Activated T-cell treated with anti-CD3 and anti-CD28 coated beads, Interleukin-2, amount 50 U/mL, for 24 hours (primary cell): ENCODE results near the gene DRG2.
A peak's percentile ranks its signal among the peaks of the same experiment; 100 is the strongest.

Source experiments
- DNase-seq: peaks from one replicate; pipeline ENCODE4 v3.0.0-alpha.2; 2020
- H3K27ac Mint-ChIP-seq: 2 replicates; pipeline ENCODE4 v1.8.0; 2020; ENCODE audit warnings: mild to moderate bottlenecking, mixed read lengths
- H3K27me3 Mint-ChIP-seq: 2 replicates; pipeline ENCODE4 v1.8.0; 2020; ENCODE audit warnings: mixed read lengths
- H3K36me3 Mint-ChIP-seq: 2 replicates; pipeline ENCODE4 v1.8.0; 2020; ENCODE audit warnings: low read depth, mixed read lengths
- H3K4me1 Mint-ChIP-seq: 2 replicates; pipeline ENCODE4 v1.8.0; 2020; ENCODE audit warnings: low read depth, mixed read lengths
- H3K4me3 Mint-ChIP-seq: 2 replicates; pipeline ENCODE4 v1.8.0; 2020; ENCODE audit warnings: mild to moderate bottlenecking, moderate library complexity, mixed read lengths
- H3K9me3 Mint-ChIP-seq: 2 replicates; pipeline ENCODE4 v1.8.0; 2020; ENCODE audit warnings: mixed read lengths

DRG2 gene

DNA sequence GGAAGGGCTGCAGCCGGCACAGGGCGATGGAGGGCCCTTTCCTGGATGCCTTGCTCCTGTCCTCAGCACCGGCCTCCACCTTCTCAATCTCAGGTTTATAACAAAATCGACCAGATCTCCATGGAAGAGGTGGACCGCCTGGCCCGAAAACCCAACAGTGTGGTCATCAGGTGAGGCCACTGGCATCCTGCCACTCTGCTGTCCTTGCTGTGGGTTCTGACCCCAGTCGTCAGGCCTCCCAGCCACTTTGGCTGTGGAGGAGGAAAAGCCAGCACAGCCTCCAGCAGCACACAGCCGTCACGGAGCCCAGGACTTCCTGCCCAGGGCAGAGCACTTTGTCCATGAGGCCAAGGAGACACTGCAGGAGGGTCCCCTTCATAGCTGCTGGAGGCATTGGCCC is 14.1 kb downstream of the DRG2 start:
- Mint-ChIP-seq H3K36me3 (peaks cover 97% of the 10 kb centered on the region), H3K9me3 (no peaks in the 10 kb centered on the region), H3K27me3 (no peaks in the 10 kb centered on the region), H3K27ac (no peak overlapping the region), H3K4me3 (no peak overlapping the region), H3K4me1 (no peaks in the 10 kb centered on the region)
- no peak for DNase-seq

GRCh38 chr17:18102640-18103039 is 14.9 kb downstream of the DRG2 start:
- H3K4me3 Mint-ChIP-seq: no peak overlapping the region
- no peak overlapping the region for H3K27ac Mint-ChIP-seq
- no peaks in the 10 kb centered on the region for H3K27me3 Mint-ChIP-seq
- H3K4me1 Mint-ChIP-seq: no peaks in the 10 kb centered on the region
- peaks cover 96% of the 10 kb centered on the region for H3K36me3 Mint-ChIP-seq
- DNase-seq: no peak
- no peaks in the 10 kb centered on the region for H3K9me3 Mint-ChIP-seq

- no peak overlapping the region for H3K4me3 Mint-ChIP-seq
- H3K27me3 Mint-ChIP-seq: no peaks in the 10 kb centered on the region
- no peaks in the 10 kb centered on the region for H3K4me1 Mint-ChIP-seq
- no peak for DNase-seq
- H3K36me3 Mint-ChIP-seq: peaks cover 75% of the 10 kb centered on the region
- H3K9me3 Mint-ChIP-seq: no peaks in the 10 kb centered on the region
- peak overlapping the region; percentile 52 for H3K27ac Mint-ChIP-seq
Measured at GRCh38 chr17:18105027-18105426, 17.3 kb downstream of the DRG2 start.

DNA sequence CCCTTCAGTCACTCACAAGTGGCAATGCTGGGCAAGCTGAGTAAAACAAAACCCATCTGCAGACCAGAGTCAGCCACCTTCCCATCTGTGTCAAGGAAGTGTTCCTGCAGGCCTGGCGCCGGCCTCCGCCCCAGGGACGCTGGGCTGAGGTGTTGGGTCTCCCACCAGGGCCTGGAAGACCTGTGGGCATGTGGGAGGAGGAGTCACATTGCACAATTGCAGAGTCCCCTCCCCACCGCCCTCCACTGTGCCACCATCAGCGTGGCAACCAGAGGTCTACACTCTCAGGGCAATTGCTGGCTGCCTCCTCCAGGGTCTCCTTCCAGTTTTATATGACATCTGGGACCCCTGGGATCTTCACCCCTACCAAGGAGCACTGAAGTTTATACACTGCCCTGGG is 17.8 kb downstream of the DRG2 start:
- H3K9me3 Mint-ChIP-seq: no peaks in the 10 kb centered on the region
- no peak overlapping the region for H3K4me3 Mint-ChIP-seq
- H3K27ac Mint-ChIP-seq: no peak overlapping the region
- H3K4me1 Mint-ChIP-seq: no peaks in the 10 kb centered on the region
- no peak for DNase-seq
- H3K36me3 Mint-ChIP-seq: peaks cover 69% of the 10 kb centered on the region
- no peaks in the 10 kb centered on the region for H3K27me3 Mint-ChIP-seq

- H3K4me3 Mint-ChIP-seq: no peak overlapping the region
- H3K27me3 Mint-ChIP-seq: no peaks in the 10 kb centered on the region
- no peak for DNase-seq
- no peaks in the 10 kb centered on the region for H3K4me1 Mint-ChIP-seq
- H3K9me3 Mint-ChIP-seq: no peaks in the 10 kb centered on the region
- no peak overlapping the region for H3K27ac Mint-ChIP-seq
- peaks cover 63% of the 10 kb centered on the region for H3K36me3 Mint-ChIP-seq
Measured at GRCh38 chr17:18106211-18106610, 18.5 kb downstream of the DRG2 start.

- no peaks in the 10 kb centered on the region for H3K27me3 Mint-ChIP-seq
- no peak for DNase-seq
- peak overlapping the region; percentile 18 for H3K27ac Mint-ChIP-seq
- no peak overlapping the region for H3K4me3 Mint-ChIP-seq
- no peaks in the 10 kb centered on the region for H3K4me1 Mint-ChIP-seq
- H3K9me3 Mint-ChIP-seq: no peaks in the 10 kb centered on the region
- H3K36me3 Mint-ChIP-seq: peaks cover 53% of the 10 kb centered on the region
Measured at GRCh38 chr17:18107061-18107790, 19.5 kb downstream of the DRG2 start.

DNA sequence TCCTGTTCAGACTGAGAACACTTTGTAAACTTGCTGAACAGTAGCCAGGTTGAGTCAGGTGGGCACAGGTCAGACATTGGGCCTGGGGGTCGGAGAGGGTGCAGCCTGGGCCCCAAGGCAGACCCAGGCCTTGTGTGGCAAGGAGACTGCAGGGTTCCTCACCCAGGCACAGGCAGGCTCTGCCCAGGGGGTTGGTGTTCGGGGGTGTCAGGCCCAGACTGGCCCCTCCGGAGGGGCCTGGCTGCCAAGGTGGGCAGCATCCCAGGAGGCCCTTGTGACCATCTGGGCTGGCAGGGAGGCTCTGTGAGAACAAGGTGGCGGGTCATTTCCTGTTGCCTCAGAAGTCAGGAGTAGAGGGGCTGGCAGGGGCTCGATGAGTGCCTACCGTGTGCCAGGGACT is 20.2 kb downstream of the DRG2 start:
- no peaks in the 10 kb centered on the region for H3K4me1 Mint-ChIP-seq
- peaks cover 48% of the 10 kb centered on the region for H3K36me3 Mint-ChIP-seq
- DNase-seq: no peak
- H3K4me3 Mint-ChIP-seq: no peak overlapping the region
- H3K27ac Mint-ChIP-seq: no peak overlapping the region
- no peaks in the 10 kb centered on the region for H3K27me3 Mint-ChIP-seq
- H3K9me3 Mint-ChIP-seq: no peaks in the 10 kb centered on the region

DNA sequence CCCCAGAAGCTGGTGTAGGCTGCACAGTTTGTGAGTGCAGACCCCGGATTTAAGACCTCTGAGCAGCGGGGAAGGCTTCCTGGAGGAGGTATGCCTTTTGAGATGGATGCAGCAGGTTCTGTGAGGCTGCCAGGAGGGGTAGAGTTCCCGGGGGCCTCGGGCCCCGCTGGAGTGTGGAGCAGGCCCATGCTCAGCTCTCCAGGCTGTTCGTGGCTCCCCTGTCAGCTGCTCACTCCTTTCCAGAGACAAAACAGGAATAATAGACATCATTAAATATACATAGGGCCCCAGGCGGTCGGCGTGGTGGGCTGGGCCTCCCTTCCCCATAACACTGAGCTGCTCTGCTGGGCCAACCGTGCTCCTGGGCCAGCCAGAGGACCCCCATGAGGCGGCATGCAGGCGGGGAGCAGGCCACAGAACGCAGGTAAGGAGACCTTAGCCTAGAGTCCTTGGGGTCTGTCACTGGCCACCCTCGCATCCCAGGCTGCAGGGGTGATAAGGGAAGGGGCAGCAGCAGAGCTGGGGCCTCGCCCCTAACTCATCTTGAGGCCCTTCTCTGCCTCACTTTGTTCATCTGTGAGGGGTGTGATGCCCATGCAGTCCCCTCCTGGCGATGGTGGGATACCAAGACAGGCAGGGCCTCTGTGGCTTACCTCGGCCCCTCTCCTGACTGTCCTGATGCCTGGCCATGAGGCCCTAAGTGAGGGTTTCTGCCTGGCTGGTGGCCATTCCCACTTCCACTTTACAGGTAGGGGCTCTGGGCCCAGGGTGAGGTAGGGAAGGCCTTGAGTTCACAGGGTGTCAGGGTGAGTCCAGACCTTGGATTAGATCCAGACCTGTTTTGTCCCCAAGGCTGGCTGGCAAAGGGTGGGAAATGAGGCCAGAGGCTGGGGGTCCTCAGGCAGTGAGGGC is 20.9 kb downstream of the DRG2 start, which contains the start of gene MYO15A:
Gene MYO15A, plus strand, starts transcription at position 356 of the 912 bp plus-strand sequence. CDS start 10,045 bp downstream, outside the sequence.
- H3K36me3 Mint-ChIP-seq: peaks cover 41% of the 10 kb centered on the region
- no peaks in the 10 kb centered on the region for H3K9me3 Mint-ChIP-seq
- no peak for DNase-seq
- H3K4me3 Mint-ChIP-seq: no peak within 1 kb of the TSS
- H3K27ac Mint-ChIP-seq: no peak within 1 kb of the TSS
- H3K4me1 Mint-ChIP-seq: no peaks in the 10 kb centered on the region
- H3K27me3 Mint-ChIP-seq: no peaks in the 10 kb centered on the region

- DNase-seq: no peak
- Mint-ChIP-seq H3K27ac (no peak overlapping the region), H3K4me1 (no peaks in the 10 kb centered on the region), H3K4me3 (no peak overlapping the region), H3K27me3 (no peaks in the 10 kb centered on the region), H3K9me3 (no peaks in the 10 kb centered on the region), H3K36me3 (peaks cover 27% of the 10 kb centered on the region)
Measured at GRCh38 chr17:18109935-18110485, 22.3 kb downstream of the DRG2 start.

GRCh38 chr17:18110636-18111145 is 22.9 kb downstream of the DRG2 start:
- no peaks in the 10 kb centered on the region for H3K27me3 Mint-ChIP-seq
- no peak for DNase-seq
- no peaks in the 10 kb centered on the region for H3K9me3 Mint-ChIP-seq
- H3K27ac Mint-ChIP-seq: no peak overlapping the region
- H3K4me1 Mint-ChIP-seq: no peaks in the 10 kb centered on the region
- H3K4me3 Mint-ChIP-seq: no peak overlapping the region
- H3K36me3 Mint-ChIP-seq: peaks cover 20% of the 10 kb centered on the region

DNA sequence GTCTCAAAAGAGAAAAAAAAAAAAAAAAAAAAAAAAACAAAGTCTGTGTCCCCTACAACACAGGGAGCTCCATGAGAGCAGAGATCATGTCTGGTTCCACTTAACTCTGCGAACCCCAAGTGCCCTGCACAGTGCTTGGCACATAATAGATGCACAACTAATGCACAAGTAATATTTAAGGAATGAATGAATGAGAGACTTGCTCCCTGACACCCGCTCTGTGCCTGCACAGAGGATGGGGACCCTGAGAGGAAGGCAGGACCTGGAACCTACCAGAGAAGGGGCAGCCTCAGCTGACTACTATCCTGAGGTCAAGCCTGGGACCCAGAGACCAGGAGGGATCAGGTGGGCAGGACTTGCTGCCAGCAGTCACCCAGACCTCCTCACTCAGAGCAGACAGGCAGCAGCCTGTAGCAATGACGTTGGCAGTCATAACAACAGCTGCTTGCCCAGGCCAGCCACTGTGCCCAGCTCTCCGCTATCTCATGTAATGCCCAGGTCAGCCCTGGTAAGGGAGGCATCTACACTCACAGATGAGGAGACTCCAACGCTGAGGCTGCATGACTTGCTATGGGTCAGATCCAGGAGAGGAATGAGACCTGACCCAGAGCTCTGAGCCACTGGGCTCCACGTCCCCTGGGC is 23.7 kb downstream of the DRG2 start:
- Mint-ChIP-seq H3K9me3 (no peaks in the 10 kb centered on the region), H3K4me1 (no peaks in the 10 kb centered on the region), H3K4me3 (no peak overlapping the region), H3K27me3 (no peaks in the 10 kb centered on the region), H3K36me3 (peaks cover 14% of the 10 kb centered on the region), H3K27ac (no peak overlapping the region)
- no peak for DNase-seq

DNA sequence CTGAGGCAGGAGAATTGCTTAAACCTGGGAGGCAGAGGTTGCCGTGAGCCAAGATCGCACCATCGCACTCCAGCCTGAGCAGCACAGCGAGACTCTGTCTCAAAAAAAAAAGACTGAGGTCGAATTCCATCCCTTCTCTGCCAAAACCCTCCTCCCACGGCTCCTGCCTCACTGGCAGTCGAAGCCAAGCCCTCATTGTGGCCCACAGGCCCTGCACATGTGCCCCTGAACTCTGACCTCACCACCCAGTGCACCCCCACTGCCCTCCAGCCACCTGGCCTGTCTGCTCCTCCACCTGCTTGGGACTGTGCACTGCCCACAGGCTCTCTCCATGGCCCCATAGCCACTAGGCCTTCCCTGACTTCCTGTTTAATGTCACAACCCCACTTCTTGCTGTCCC is 27.8 kb downstream of the DRG2 start:
- H3K27ac Mint-ChIP-seq: no peak overlapping the region
- no peak overlapping the region for H3K4me3 Mint-ChIP-seq
- H3K9me3 Mint-ChIP-seq: no peaks in the 10 kb centered on the region
- no peaks in the 10 kb centered on the region for H3K27me3 Mint-ChIP-seq
- no peaks in the 10 kb centered on the region for H3K36me3 Mint-ChIP-seq
- DNase-seq: no peak
- H3K4me1 Mint-ChIP-seq: no peaks in the 10 kb centered on the region

DNA sequence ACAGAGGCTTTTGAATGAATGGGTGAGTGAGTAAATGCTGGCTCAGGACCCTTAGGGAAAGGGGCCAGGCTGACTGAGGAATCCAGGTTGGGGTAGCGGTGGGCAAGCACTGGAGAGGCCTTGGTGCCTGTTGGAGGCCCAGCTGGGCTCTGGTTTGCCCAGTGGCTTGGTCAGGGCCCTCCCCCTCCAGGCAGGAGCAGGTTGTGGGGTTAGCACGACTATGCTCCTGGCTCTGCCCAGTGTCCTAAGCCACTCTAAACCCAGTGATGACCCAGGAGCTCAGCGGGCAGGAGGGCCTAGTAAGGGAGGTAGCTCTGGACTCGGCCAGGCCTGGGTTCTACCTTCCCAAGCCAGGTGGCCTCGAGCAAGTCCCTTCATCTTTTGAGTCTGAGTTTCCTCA is 28.3 kb downstream of the DRG2 start:
- no peaks in the 10 kb centered on the region for H3K36me3 Mint-ChIP-seq
- no peak overlapping the region for H3K27ac Mint-ChIP-seq
- no peaks in the 10 kb centered on the region for H3K27me3 Mint-ChIP-seq
- no peak overlapping the region for H3K4me3 Mint-ChIP-seq
- no peaks in the 10 kb centered on the region for H3K4me1 Mint-ChIP-seq
- no peaks in the 10 kb centered on the region for H3K9me3 Mint-ChIP-seq
- no peak for DNase-seq

- Mint-ChIP-seq H3K4me3 (no peak overlapping the region), H3K9me3 (no peaks in the 10 kb centered on the region), H3K27ac (no peak overlapping the region), H3K36me3 (no peaks in the 10 kb centered on the region), H3K27me3 (no peaks in the 10 kb centered on the region), H3K4me1 (no peaks in the 10 kb centered on the region)
- no peak for DNase-seq
Measured at GRCh38 chr17:18117533-18117932, 29.8 kb downstream of the DRG2 start.
